Osteocyte (in vitro differentiated cells): ENCODE measurements around the gene MSMO1. TPM values are rescaled to one million over a fixed set of nuclear protein-coding genes. Genes with fewer than 3 reads are reported as not detected.
A peak's percentile ranks its signal among the peaks of the same experiment; 100 is the strongest.

Source experiments
- DNase-seq: peaks from one replicate; pipeline ENCODE4 v3.0.0; 2021; ENCODE audit warnings: mixed read lengths; ENCODE audit not compliant: unreplicated experiment; ENCODE audit errors: extremely low spot score
- H3K27ac Mint-ChIP-seq: one replicate; pipeline ENCODE4 v1.8.0; 2021; ENCODE audit warnings: mild to moderate bottlenecking, mixed read lengths; ENCODE audit not compliant: unreplicated experiment
- H3K27me3 Mint-ChIP-seq: one replicate; pipeline ENCODE4 v1.8.0; 2021; ENCODE audit warnings: mixed read lengths; ENCODE audit not compliant: unreplicated experiment
- H3K36me3 Mint-ChIP-seq: one replicate; pipeline ENCODE4 v1.8.0; 2021; ENCODE audit warnings: mixed read lengths; ENCODE audit not compliant: unreplicated experiment
- H3K4me1 Mint-ChIP-seq: one replicate; pipeline ENCODE4 v1.8.0; 2021; ENCODE audit warnings: mixed read lengths; ENCODE audit not compliant: unreplicated experiment
- H3K4me3 Mint-ChIP-seq: one replicate; pipeline ENCODE4 v1.8.0; 2021; ENCODE audit warnings: mild to moderate bottlenecking, moderate library complexity, mixed read lengths; ENCODE audit not compliant: unreplicated experiment
- H3K9me3 Mint-ChIP-seq: one replicate; pipeline ENCODE4 v1.8.0; 2021; ENCODE audit warnings: mixed read lengths; ENCODE audit not compliant: unreplicated experiment
- CTCF ChIP-seq: fragments of 200-600 bp; sonication (generic); IDR thresholded peaks from 2 replicates; pipeline ENCODE4 v1.5.0; 2021; ENCODE audit warnings: antibody characterized with exemption, mild to moderate bottlenecking, moderate library complexity
- total RNA-seq: library from RNA; stranded (reverse); gene quantifications from 2 replicates; pipeline ENCODE4 v1.2.1, GENCODE V29; 2021

Gene MSMO1
- total RNA-seq, 1 donor from 2014 or later: 34.9 TPM

DNA sequence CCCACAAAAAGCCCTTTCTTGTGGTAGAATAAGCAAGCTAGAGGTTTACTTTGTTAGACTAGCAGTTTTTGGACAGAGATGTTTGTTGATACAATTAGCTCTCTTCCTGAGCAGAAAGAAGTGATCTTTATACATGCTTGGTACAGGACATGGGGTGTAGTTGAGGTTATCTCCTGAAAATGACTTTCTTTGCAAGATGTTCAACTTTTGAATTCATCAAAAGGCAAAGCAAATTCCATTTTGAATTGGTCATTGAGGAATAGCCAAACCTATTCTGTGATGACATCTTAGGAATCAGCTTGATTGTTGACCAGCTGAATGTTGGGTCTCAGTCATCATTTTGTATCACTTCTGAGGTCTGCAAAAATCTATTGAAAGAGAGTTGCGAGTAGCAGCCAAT is 55.2 kb downstream of the MSMO1 start:
- H3K9me3 Mint-ChIP-seq: no peaks in the 10 kb centered on the region
- H3K27me3 Mint-ChIP-seq: no peaks in the 10 kb centered on the region
- H3K4me1 Mint-ChIP-seq: peaks cover 73% of the 10 kb centered on the region
- TF ChIP-seq CTCF: no peak
- no peak overlapping the region for H3K27ac Mint-ChIP-seq
- no peak overlapping the region for H3K4me3 Mint-ChIP-seq
- no peaks in the 10 kb centered on the region for H3K36me3 Mint-ChIP-seq
- no peak for DNase-seq

- Mint-ChIP-seq H3K27ac (peak overlapping the region; percentile 50), H3K27me3 (no peaks in the 10 kb centered on the region), H3K4me1 (peaks cover 65% of the 10 kb centered on the region), H3K9me3 (no peaks in the 10 kb centered on the region), H3K36me3 (no peaks in the 10 kb centered on the region), H3K4me3 (no peak overlapping the region)
- no peak for TF ChIP-seq CTCF
- DNase-seq: no peak
Measured at GRCh38 chr4:165383591-165384073, 56.2 kb downstream of the MSMO1 start.

DNA sequence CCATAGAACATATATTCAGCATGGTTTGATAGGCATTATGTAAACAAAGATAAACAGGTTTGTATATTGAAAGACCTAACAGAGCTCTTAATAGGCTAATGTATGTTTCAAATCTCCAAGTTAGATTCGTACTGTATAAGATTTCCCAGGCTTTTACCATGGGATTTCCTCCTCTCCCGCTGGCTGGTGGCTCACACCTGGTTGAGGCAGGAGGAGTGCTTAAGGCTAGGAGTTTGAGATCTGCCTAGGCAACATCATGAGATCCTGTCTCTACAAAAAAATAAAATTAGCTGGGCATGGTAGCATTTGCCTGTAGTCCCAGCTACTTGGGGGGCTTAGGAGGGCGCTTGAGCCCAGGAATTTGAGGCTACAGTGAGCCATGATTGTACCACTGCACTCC is 56.7 kb downstream of the MSMO1 start:
- Mint-ChIP-seq H3K36me3 (no peaks in the 10 kb centered on the region), H3K4me1 (peaks cover 67% of the 10 kb centered on the region), H3K27ac (peak overlapping the region; percentile 43), H3K9me3 (no peaks in the 10 kb centered on the region), H3K4me3 (no peak overlapping the region), H3K27me3 (no peaks in the 10 kb centered on the region)
- DNase-seq: no peak
- no peak for TF ChIP-seq CTCF

DNA sequence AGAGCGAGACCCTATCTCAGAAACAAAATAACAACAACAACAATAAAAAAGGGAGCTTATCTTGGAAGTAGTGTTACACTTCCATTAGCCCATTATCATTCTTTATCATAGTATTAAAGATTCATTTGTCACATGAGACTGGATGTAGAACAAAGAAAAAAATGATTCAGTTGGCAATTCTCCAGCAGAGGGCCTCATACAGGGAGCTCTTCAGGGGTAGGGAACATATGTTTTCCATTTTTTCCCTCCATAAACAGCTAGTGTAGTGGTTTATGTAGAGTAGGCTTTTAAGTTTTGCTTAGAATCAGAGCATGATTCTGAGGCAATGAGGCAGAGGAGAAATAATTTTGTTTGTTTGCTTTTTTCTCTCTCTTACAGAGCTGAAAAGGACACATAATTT is 57.1 kb downstream of the MSMO1 start:
- Mint-ChIP-seq H3K27ac (peak overlapping the region; percentile 43), H3K4me3 (no peak overlapping the region), H3K4me1 (peaks cover 66% of the 10 kb centered on the region), H3K27me3 (no peaks in the 10 kb centered on the region), H3K9me3 (no peaks in the 10 kb centered on the region), H3K36me3 (no peaks in the 10 kb centered on the region)
- TF ChIP-seq CTCF: peak; percentile 30
- no peak for DNase-seq

- Mint-ChIP-seq H3K36me3 (no peaks in the 10 kb centered on the region), H3K4me3 (no peak overlapping the region), H3K27ac (peak overlapping the region; percentile 23), H3K9me3 (no peaks in the 10 kb centered on the region), H3K4me1 (peaks cover 61% of the 10 kb centered on the region), H3K27me3 (no peaks in the 10 kb centered on the region)
- no peak for DNase-seq
- no peak for TF ChIP-seq CTCF
Measured at GRCh38 chr4:165385126-165385525, 57.7 kb downstream of the MSMO1 start.
